ENCODE measurements around the gene GPC3. TPM values are rescaled to one million over a fixed set of nuclear protein-coding genes. Genes with fewer than 3 reads are reported as not detected.
"Not testable (repeated sequence)": the region's sequence is repeated elsewhere in the genome, so short reads cannot be mapped to it uniquely, and the experiment has no call there.

GPC3 gene
- total and polyA plus RNA-seq, 4 experiments from 2014 or later: 0.20 to 2.4 (median 0.22) TPM; not detected in 1

DNA sequence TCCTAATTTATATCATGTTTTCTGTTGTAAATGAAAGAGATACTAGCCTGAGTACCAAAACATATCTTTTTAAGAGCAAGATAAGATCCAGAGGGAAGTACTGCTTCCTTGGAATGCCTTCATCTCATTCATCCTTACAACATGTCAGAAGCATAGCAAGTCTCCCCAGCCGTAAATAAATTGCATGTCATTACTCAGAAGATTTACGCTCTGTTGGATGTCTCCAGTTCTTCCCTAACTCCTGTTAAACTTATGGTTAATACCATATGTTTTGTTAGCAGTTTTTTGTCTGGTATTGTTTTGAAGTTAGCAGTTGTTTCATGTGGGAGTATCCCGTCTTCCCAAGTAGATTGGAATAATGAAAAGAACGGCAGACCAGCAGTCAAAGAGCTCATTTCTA is 7.5 kb upstream of the GPC3 start:
- Mint-ChIP-seq H3K4me3 (no peak overlapping the region), H3K4me1 (no peaks in the 10 kb centered on the region), H3K36me3 (no peaks in the 10 kb centered on the region), H3K27me3 (peaks cover 3 to 4% of the 10 kb centered on the region in 2 donors), H3K27ac (no peak overlapping the region), H3K9me3 (peaks cover 0 to 2% (median 0%) of the 10 kb centered on the region in 8 donors)
- no peaks in the 10 kb centered on the region for H3K36me3 ChIP-seq (ENCODE audit: insufficient read depth, low read length)
- no peaks in the 10 kb centered on the region for H3K9me3 ChIP-seq (ENCODE audit: control insufficient read depth in 1 of 2, low read length in 2 of 2)
- intact Hi-C loops (cut with micrococcal nuclease): no loop called here
- H3K4me3 ChIP-seq (ENCODE audit: low read length in 2 of 2): no peak overlapping the region
- CTCF ChIA-PET (ENCODE audit: partially characterized antibody): no interaction called here
- POLR2A ChIA-PET (ENCODE audit: partially characterized antibody): no interaction called here
- no peak for DNase-seq
- no peaks in the 10 kb centered on the region for H3K27me3 ChIP-seq (ENCODE audit: insufficient read depth, low read length)
- H3K4me1 ChIP-seq (ENCODE audit: insufficient read depth, low read length): no peaks in the 10 kb centered on the region
- no peak overlapping the region for H3K27ac ChIP-seq (ENCODE audit: low read depth, low read length)

DNA sequence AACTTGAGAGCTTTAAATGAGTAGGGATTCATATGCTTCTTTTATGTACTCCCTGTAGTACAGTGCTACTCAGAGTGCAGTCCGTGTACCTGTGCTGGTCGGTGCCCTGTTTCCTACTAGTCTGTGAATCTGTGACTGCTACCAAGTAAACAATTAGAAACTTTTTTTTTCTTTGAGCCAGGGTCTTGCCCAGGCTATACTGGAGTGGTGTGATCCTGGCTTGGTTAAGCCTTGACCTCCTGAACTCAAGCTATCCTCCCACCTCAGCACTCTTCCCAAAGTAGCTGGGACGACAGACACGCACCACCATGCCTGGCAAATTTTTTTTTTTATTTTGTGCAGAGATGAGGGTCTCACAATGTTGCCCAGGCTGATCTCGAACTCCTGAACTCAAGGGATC is 6.4 kb upstream of the GPC3 start:
- Mint-ChIP-seq H3K4me3 (no peak overlapping the region), H3K27me3 (peaks cover 3 to 4% of the 10 kb centered on the region in 2 donors), H3K36me3 (no peaks in the 10 kb centered on the region), H3K4me1 (peaks cover 0 to 5% (median 0%) of the 10 kb centered on the region in 4 donors), H3K27ac (no peak overlapping the region), H3K9me3 (peaks cover 0 to 2% (median 0%) of the 10 kb centered on the region in 8 donors)
- H3K27me3 ChIP-seq (ENCODE audit: insufficient read depth, low read length): no peaks in the 10 kb centered on the region
- no peak for DNase-seq
- no peak overlapping the region for H3K27ac ChIP-seq (ENCODE audit: low read depth, low read length)
- no peak overlapping the region for H3K4me3 ChIP-seq (ENCODE audit: low read length in 2 of 2)
- intact Hi-C loops (cut with micrococcal nuclease): no loop called here
- ChIA-PET CTCF (ENCODE audit: partially characterized antibody) (no interaction called here), POLR2A (ENCODE audit: partially characterized antibody) (no interaction called here)
- H3K9me3 ChIP-seq (ENCODE audit: control insufficient read depth in 1 of 2, low read length in 2 of 2): no peaks in the 10 kb centered on the region
- H3K36me3 ChIP-seq (ENCODE audit: insufficient read depth, low read length): no peaks in the 10 kb centered on the region
- no peaks in the 10 kb centered on the region for H3K4me1 ChIP-seq (ENCODE audit: insufficient read depth, low read length)

DNA sequence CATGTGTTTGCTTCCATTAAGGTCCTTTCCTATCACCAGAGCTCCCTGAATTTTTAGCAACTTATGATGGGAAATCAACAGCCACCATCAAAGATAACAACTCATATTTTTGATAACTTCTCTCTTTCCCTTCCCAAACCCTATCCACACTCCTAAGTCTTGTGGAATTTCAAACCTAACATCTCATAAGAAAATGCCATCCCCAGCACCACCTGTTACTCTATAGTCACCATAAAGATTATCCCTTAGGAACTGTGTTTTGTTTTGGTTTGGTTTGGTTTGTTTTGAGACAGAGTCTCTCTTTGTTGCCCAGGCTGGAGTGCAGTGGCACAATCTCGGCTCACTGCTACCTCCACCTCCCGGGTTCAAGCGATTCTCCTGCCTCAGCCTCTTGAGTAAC is 5.7 kb upstream of the GPC3 start:
- H3K27ac ChIP-seq (ENCODE audit: low read depth, low read length); H3K27me3 Mint-ChIP-seq; intact Hi-C loops (cut with micrococcal nuclease); H3K9me3 Mint-ChIP-seq; H3K36me3 Mint-ChIP-seq; H3K4me1 ChIP-seq (ENCODE audit: insufficient read depth, low read length); H3K4me1 Mint-ChIP-seq; H3K4me3 Mint-ChIP-seq; H3K27ac Mint-ChIP-seq; H3K9me3 ChIP-seq (ENCODE audit: control insufficient read depth in 1 of 2, low read length in 2 of 2); CTCF ChIA-PET (ENCODE audit: partially characterized antibody); POLR2A ChIA-PET (ENCODE audit: partially characterized antibody); H3K4me3 ChIP-seq (ENCODE audit: low read length in 2 of 2); H3K36me3 ChIP-seq (ENCODE audit: insufficient read depth, low read length); DNase-seq; H3K27me3 ChIP-seq (ENCODE audit: insufficient read depth, low read length): not testable (repeated sequence)

DNA sequence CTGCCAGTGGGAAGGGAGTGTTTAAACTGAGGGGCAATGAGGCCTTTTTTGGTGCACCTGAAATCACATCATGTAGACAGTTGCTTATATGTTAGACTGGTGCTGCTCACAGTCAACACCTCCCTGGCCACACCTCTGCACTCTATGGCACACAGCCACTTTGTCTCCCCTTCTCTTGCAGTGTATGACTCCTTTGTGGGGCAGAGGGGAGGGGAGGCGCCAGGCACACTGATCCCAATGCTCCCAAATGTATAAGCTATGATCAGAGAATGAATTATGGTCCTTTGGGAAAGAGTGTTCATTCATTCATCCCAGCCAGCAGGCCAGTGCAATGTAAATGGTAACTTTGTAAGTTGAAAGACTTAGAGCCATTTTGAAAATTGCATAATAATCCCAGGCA is 4.6 kb upstream of the GPC3 start:
- H3K4me3 Mint-ChIP-seq: no peak overlapping the region
- ChIA-PET POLR2A (ENCODE audit: partially characterized antibody) (no interaction called here), CTCF (ENCODE audit: partially characterized antibody) (no interaction called here)
- Histone ChIP-seq H3K27me3 (ENCODE audit: insufficient read depth, low read length) (no peaks in the 10 kb centered on the region), H3K27ac (ENCODE audit: low read depth, low read length) (no peak overlapping the region), H3K4me3 (ENCODE audit: low read length in 2 of 2) (no peak overlapping the region), H3K36me3 (ENCODE audit: insufficient read depth, low read length) (no peaks in the 10 kb centered on the region), H3K9me3 (ENCODE audit: control insufficient read depth in 1 of 2, low read length in 2 of 2) (no peaks in the 10 kb centered on the region), H3K4me1 (ENCODE audit: insufficient read depth, low read length) (peaks cover 2% of the 10 kb centered on the region)
- no peaks in the 10 kb centered on the region for H3K36me3 Mint-ChIP-seq
- intact Hi-C loops (cut with micrococcal nuclease): no loop called here
- peaks cover 0 to under 1% (median 0%) of the 10 kb centered on the region in 8 donors for H3K9me3 Mint-ChIP-seq
- no peak overlapping the region for H3K27ac Mint-ChIP-seq
- DNase-seq: no peak
- peaks cover 3 to 6% of the 10 kb centered on the region in 2 donors for H3K27me3 Mint-ChIP-seq
- H3K4me1 Mint-ChIP-seq: peaks cover 0 to 5% (median 3%) of the 10 kb centered on the region in 4 donors

DNA sequence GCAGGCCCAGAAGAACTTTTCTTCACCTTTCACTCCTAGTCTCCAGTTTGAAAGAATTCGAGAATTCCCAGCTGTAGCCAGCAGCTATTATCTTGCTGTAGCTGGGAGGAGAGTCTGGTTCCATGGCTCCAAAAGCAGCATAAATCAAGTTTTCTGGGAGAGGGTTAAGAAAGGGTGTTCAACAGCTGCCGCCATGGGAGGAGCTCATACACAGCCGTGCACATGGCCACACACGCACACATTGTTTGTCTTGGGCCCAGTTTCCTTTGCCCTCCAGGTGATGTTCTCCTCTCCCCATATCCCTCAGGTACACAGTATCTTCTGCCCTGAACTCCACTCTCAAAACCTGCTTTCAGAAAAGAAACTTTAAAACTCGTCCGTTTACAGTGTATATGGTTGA is 4.1 kb upstream of the GPC3 start:
- Histone ChIP-seq H3K4me1 (ENCODE audit: insufficient read depth, low read length) (peaks cover 6% of the 10 kb centered on the region), H3K27ac (ENCODE audit: low read depth, low read length) (no peak overlapping the region), H3K27me3 (ENCODE audit: insufficient read depth, low read length) (no peaks in the 10 kb centered on the region), H3K4me3 (ENCODE audit: low read length in 2 of 2) (no peak overlapping the region), H3K36me3 (ENCODE audit: insufficient read depth, low read length) (no peaks in the 10 kb centered on the region), H3K9me3 (ENCODE audit: control insufficient read depth in 1 of 2, low read length in 2 of 2) (no peaks in the 10 kb centered on the region)
- Mint-ChIP-seq H3K4me3 (no peak overlapping the region), H3K27me3 (peaks cover 3 to 6% of the 10 kb centered on the region in 2 donors), H3K36me3 (no peaks in the 10 kb centered on the region), H3K9me3 (no peaks in the 10 kb centered on the region), H3K4me1 (peaks cover 0 to 5% (median 3%) of the 10 kb centered on the region in 4 donors), H3K27ac (no peak overlapping the region)
- ChIA-PET POLR2A (ENCODE audit: partially characterized antibody) (no interaction called here), CTCF (ENCODE audit: partially characterized antibody) (interaction anchor here (1.4 kb wide), 1 partner anchor 67 kb away, joined by 3 read pairs; no protein-coding TSS in a partner anchor)
- intact Hi-C loops (cut with micrococcal nuclease): no loop called here
- no peak for DNase-seq

DNA sequence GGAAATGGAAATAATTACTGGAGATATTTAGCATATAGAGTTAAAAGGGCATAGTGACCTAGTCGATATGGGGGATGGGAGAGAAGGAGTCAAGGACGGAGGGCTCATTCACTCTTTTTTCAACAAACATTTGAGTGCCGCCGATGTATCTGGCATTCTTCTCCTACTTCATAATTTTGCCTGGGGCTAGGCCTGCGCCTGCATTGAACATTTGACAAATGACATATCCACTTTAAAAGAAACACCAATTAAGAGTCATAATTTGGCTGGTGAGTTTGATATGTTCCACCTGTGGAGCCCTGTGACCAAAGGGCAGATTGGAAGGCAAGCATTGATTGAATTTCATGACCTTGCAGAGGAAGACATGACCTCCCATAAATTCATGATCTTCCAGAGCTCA is 2.6 kb upstream of the GPC3 start:
- H3K27ac ChIP-seq (ENCODE audit: low read depth, low read length): no peak overlapping the region
- no peak overlapping the region for H3K4me3 ChIP-seq (ENCODE audit: low read length in 2 of 2)
- Mint-ChIP-seq H3K9me3 (no peaks in the 10 kb centered on the region), H3K4me1 (peaks cover 0 to 10% (median 4%) of the 10 kb centered on the region in 4 donors), H3K36me3 (no peaks in the 10 kb centered on the region), H3K4me3 (no peak overlapping the region), H3K27ac (no peak overlapping the region), H3K27me3 (peaks cover 9 to 14% of the 10 kb centered on the region in 2 donors)
- no peaks in the 10 kb centered on the region for H3K36me3 ChIP-seq (ENCODE audit: insufficient read depth, low read length)
- H3K4me1 ChIP-seq (ENCODE audit: insufficient read depth, low read length): peaks cover 6% of the 10 kb centered on the region
- intact Hi-C loops (cut with micrococcal nuclease): no loop called here
- H3K9me3 ChIP-seq (ENCODE audit: control insufficient read depth in 1 of 2, low read length in 2 of 2): no peaks in the 10 kb centered on the region
- ChIA-PET CTCF (ENCODE audit: partially characterized antibody) (no interaction called here), POLR2A (ENCODE audit: partially characterized antibody) (no interaction called here)
- no peaks in the 10 kb centered on the region for H3K27me3 ChIP-seq (ENCODE audit: insufficient read depth, low read length)
- DNase-seq: no peak

DNA sequence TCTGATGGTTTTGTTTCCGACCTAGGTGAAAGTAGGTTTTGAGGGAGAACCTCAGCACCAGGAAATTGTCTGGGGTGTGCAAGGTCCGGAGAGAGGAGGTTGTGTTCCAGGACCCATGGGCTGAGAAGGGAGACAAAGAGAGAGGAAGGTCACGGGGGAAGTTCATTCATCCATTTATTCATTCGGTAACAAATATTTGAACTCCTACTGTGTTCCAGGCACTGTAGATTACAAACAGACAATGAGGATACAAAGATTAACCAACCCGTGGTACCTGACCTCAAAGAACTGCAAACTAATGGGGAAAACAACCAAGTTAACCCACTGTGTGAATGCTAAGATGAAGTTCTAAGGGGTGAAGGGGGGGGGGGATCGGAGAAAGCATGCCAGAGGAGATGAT is 1.8 kb upstream of the GPC3 start:
- ChIA-PET CTCF (ENCODE audit: partially characterized antibody) (no interaction called here), POLR2A (ENCODE audit: partially characterized antibody) (no interaction called here)
- Mint-ChIP-seq H3K27me3 (peaks cover 12 to 18% of the 10 kb centered on the region in 2 donors), H3K27ac (peak overlapping the region in 1 of 7 donors; percentile 39), H3K9me3 (no peaks in the 10 kb centered on the region), H3K4me3 (no peak overlapping the region), H3K36me3 (no peaks in the 10 kb centered on the region), H3K4me1 (peaks cover 0 to 10% (median 4%) of the 10 kb centered on the region in 4 donors)
- no peak for DNase-seq
- Histone ChIP-seq H3K9me3 (ENCODE audit: control insufficient read depth in 1 of 2, low read length in 2 of 2) (no peaks in the 10 kb centered on the region), H3K4me3 (ENCODE audit: low read length in 2 of 2) (no peak overlapping the region), H3K4me1 (ENCODE audit: insufficient read depth, low read length) (peaks cover 6% of the 10 kb centered on the region), H3K36me3 (ENCODE audit: insufficient read depth, low read length) (no peaks in the 10 kb centered on the region), H3K27ac (ENCODE audit: low read depth, low read length) (no peak overlapping the region), H3K27me3 (ENCODE audit: insufficient read depth, low read length) (no peaks in the 10 kb centered on the region)
- intact Hi-C loops (cut with micrococcal nuclease): no loop called here

Data from CD4-positive, alpha-beta memory T cell (primary cell).